Spleen (tissue), 11 donors: ENCODE measurements around the gene P2RX6. TPM values are rescaled to one million over a fixed set of nuclear protein-coding genes. Genes with fewer than 3 reads are reported as not detected.

Experiments used
- DNase-seq: peaks from one replicate; pipeline ENCODE4 v3.0.0-alpha.2; 2020
- H3K27ac ChIP-seq, 8 donors: fragments of 200-600 bp; sonication (generic) in 7 of 8; 1 replicate in 4 of 8; 2 replicates in 4 of 8; pipeline versions ENCODE4 v1.5.0 to v1.8.0; 2016 to 2021; ENCODE audit warnings: inconsistent platforms in 4 of 8, mild to moderate bottlenecking in 4 of 8, moderate library complexity in 1 of 8
- H3K27me3 ChIP-seq, 7 donors: fragments of 200-600 bp; sonication (generic) in 6 of 7; replicated peaks in 1 of 7; 1 replicate in 4 of 7; 2 replicates in 3 of 7; pipeline versions ENCODE4 v1.5.0 to v1.8.0; 2016 to 2021; ENCODE audit warnings: inconsistent platforms in 3 of 7, mild to moderate bottlenecking in 1 of 7
- H3K36me3 ChIP-seq, 6 donors: fragments of 200-600 bp; sonication (generic) in 5 of 6; 1 replicate in 4 of 6; 2 replicates in 2 of 6; pipeline versions ENCODE4 v1.5.0 to v1.8.0; 2016 to 2021; ENCODE audit warnings: inconsistent platforms in 2 of 6
- H3K4me1 ChIP-seq, 6 donors: fragments of 200-600 bp; sonication (generic) in 5 of 6; 1 replicate in 3 of 6; 2 replicates in 3 of 6; pipeline versions ENCODE4 v1.5.0 to v1.8.0; 2016 to 2021; ENCODE audit warnings: inconsistent platforms in 3 of 6
- H3K4me3 ChIP-seq, 8 donors: fragments of 200-600 bp; sonication (generic) in 7 of 8; 1 replicate in 4 of 8; 2 replicates in 4 of 8; pipeline versions ENCODE4 v1.5.0 to v1.8.0; 2016 to 2021; ENCODE audit warnings: inconsistent platforms in 4 of 8, mild to moderate bottlenecking in 4 of 8, moderate library complexity in 2 of 8
- H3K9me3 ChIP-seq, 8 donors: fragments of 200-600 bp; sonication (generic) in 7 of 8; 1 replicate in 4 of 8; 2 replicates in 4 of 8; pipeline versions ENCODE4 v1.5.0 to v1.8.0; 2016 to 2021; ENCODE audit warnings: inconsistent platforms in 4 of 8
- POLR2A ChIP-seq, 3 donors: fragments of 450-650 bp; IDR thresholded peaks; one replicate each; pipeline ENCODE4 v1.5.1; 2017; ENCODE audit warnings: antibody characterized with exemption in 3 of 3, mild to moderate bottlenecking in 1 of 3
- POLR2AphosphoS5 ChIP-seq, 3 donors: sonication (generic); formaldehyde crosslinking; IDR thresholded peaks; one replicate each; pipeline ENCODE4 v1.5.1; 2017; ENCODE audit warnings: antibody characterized with exemption in 3 of 3
- WGBS, 5 donors: extraction: QIAGEN DNeasy Blood & Tissue Kit in 3 of 5; methylation state at CpG; one replicate each; pipeline versions ENCODE4 v1.1.5 to v1.1.7; 2013 to 2018; 5-methylcytosine and 5-hydroxymethylcytosine counted together
- intact Hi-C: fragments of 100-400 bp; cut with DNase I; formaldehyde crosslinking; loops from one replicate; pipeline ENCODE4 v1.15.0; 2023; ENCODE audit warnings: low total_unique reads
- polyA plus RNA-seq, 3 donors: library from polyadenylated mRNA; stranded (reverse); fragments of 200-250 nt; gene quantifications; one replicate each; pipeline ENCODE4 v1.2.1, GENCODE V29; 2013
- total RNA-seq, 7 donors: library from RNA; depleted of rRNA in 3 of 7; stranded (reverse); fragments of >200 nt in 3 of 7; fragmentation: NEBNext Ultra II Directional in 4 of 7; extraction: Animal tissue kit (Norgen Biotek cat#: 25700) in 4 of 7; gene quantifications; one replicate each; pipeline versions ENCODE4 v1.1.0 to v1.2.1, GENCODE V29; 2016 to 2021
- TF ChIP-seq, protein P1 (sequence below), 11 experiments: fragments of 200-600 bp in 7 of 11; fragments of 450-650 bp in 4 of 11; sonication (generic) in 4 of 11; IDR thresholded peaks in 8 of 11; conservative IDR thresholded peaks in 3 of 11; 1 replicate in 7 of 11; 2 replicates in 4 of 11; pipeline versions ENCODE4 v1.4.0 to v1.8.0; 2016 to 2021; ENCODE audit warnings: antibody characterized with exemption in 11 of 11, inconsistent platforms in 4 of 11, mild to moderate bottlenecking in 1 of 11
- donor health status: healthy with polysubstance abuse.
- donor health status: DM: no; HTN: no; CAD: no; lungs with moderate emphysema.
- donor health status: DM: no; HTN: no; CAD: no.
- donor health status: Bipolar disorder and iron deficiency.
- donor health status: healthy.
- donor health status: DM: no; HTN: no; CAD: no.
- donor health status: DM: yes; HTN: yes; CAD: no.

The P2RX6 gene
- total and polyA plus RNA-seq, 10 donors = 0.86 to 14.4 (median 4.4) TPM

DNA sequence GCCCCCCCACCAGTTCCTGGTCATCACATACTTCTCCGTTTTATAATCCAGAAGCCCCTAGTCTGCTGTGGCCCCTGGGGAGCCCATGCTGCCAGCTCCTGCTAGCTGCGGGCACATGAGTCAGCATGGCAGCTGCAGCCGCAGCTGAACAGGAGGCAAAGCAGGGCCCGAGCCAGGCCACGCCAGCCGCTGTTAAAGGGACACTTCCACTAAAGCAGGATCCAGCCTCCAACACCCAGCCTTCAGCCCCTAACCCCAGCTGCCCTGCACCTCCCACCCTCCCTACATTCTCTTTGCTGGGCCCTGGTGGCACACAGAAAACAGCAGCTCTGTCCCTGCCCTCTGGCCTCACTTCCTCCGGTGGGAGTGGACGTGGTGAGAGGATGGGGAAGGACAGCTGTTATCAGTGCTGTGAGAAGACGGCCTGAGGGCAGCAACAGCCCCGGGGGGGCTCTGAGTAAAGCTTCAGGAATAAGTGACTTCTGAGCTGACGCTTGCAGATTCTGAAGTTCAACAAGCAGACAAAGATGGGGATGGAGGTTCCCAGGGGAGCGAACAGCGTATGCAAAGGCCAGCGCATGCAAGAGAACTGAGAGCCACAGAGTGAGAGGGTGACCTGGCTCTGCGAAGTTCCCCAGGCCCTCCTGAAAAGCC lies 30.1 kb downstream of the P2RX6 start:
- Histone ChIP-seq H3K4me1 (peaks cover 11 to 34% (median 29%) of the 10 kb centered on the region in 6 donors), H3K4me3 (peak overlapping the region; percentile 12 to 55 (median 20)), H3K9me3 (no peaks in the 10 kb centered on the region), H3K27ac (peak overlapping the region in 5 of 8 donors; percentile 20 to 79 (median 62)), H3K36me3 (no peaks in the 10 kb centered on the region), H3K27me3 (peaks cover 0 to 37% (median 0%) of the 10 kb centered on the region in 7 donors)
- 6 to 12% (median 11%) methylated on average over 10 to 15 of the region's 15 CpGs for WGBS, 5 donors
- DNase-seq = peak; percentile 79
- intact Hi-C loops = no loop called here
- TF ChIP-seq POLR2AphosphoS5 (IDR thresholded peaks at IDR 0.05) (no peak), POLR2A (IDR thresholded peaks at IDR 0.05) (no peak)
- TF ChIP-seq, protein P1, sequence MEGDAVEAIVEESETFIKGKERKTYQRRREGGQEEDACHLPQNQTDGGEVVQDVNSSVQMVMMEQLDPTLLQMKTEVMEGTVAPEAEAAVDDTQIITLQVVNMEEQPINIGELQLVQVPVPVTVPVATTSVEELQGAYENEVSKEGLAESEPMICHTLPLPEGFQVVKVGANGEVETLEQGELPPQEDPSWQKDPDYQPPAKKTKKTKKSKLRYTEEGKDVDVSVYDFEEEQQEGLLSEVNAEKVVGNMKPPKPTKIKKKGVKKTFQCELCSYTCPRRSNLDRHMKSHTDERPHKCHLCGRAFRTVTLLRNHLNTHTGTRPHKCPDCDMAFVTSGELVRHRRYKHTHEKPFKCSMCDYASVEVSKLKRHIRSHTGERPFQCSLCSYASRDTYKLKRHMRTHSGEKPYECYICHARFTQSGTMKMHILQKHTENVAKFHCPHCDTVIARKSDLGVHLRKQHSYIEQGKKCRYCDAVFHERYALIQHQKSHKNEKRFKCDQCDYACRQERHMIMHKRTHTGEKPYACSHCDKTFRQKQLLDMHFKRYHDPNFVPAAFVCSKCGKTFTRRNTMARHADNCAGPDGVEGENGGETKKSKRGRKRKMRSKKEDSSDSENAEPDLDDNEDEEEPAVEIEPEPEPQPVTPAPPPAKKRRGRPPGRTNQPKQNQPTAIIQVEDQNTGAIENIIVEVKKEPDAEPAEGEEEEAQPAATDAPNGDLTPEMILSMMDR (IDR thresholded peaks at IDR 0.05 in 8 of 11, conservative IDR thresholded peaks at IDR 0.05 in 3 of 11) = no peak

DNA sequence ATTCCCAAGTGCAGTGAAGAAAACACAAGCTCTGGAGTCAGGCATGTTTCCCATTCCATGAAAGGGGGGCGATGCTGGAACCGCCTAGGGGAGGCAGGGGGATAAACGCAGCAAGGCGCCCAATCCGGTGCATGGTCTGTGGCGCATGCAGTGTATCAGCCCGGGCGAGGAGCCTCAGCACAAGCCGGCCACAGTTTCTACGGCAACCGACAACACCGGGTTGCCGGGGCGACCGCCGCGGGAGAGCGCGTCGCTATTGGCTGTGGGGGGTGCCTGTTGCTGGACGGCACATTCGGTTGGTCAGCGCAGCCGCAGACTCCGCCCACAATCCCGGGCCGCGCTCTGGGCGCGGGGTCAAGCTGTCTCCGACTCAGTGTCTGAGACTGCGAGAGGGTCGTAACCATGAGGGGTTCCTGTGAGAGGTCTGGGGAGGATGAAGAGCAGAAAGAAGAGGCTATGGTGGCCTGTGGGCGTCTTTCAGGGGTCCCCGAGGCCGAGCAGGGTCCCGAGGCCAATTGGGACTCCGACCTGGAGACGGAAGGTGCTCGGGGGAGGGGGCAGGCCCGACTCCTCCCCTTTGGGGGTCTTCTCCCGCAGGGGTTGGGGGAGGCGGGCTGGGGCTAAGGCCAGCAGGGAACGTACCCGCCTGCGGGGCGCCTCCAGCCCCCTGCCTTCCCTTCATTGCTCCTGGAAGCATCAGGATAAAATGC lies 30.8 kb downstream of the P2RX6 start, which contains the start of gene LRRC74B:
Gene LRRC74B (plus strand): TSS at position 362 of the 710 bp plus-strand sequence. CDS start 41 bp downstream, at position 403.
- peak within 1 kb of the TSS; percentile 12 to 55 (median 20) for H3K4me3 ChIP-seq
- TF ChIP-seq, protein P1 (IDR thresholded peaks at IDR 0.05 in 8 of 11, conservative IDR thresholded peaks at IDR 0.05 in 3 of 11) = no peak
- TF ChIP-seq POLR2A (IDR thresholded peaks at IDR 0.05) = no peak
- peak in 2 of 3 donors; percentile 34 to 53 for TF ChIP-seq POLR2AphosphoS5 (IDR thresholded peaks at IDR 0.05)
- H3K27ac ChIP-seq = peak within 1 kb of the TSS in 5 of 8 donors; percentile 20 to 79 (median 62)
- peak; percentile 92 for DNase-seq
- intact Hi-C loops = no loop called here
- no peaks in the 10 kb centered on the region for H3K36me3 ChIP-seq
- H3K27me3 ChIP-seq = peaks cover 0 to 37% (median 0%) of the 10 kb centered on the region in 7 donors
- peaks cover 11 to 34% (median 29%) of the 10 kb centered on the region in 6 donors for H3K4me1 ChIP-seq
- 8 to 16% (median 11%) methylated on average over 30 to 47 of the region's 47 CpGs for WGBS, 5 donors
- H3K9me3 ChIP-seq = no peaks in the 10 kb centered on the region

DNA sequence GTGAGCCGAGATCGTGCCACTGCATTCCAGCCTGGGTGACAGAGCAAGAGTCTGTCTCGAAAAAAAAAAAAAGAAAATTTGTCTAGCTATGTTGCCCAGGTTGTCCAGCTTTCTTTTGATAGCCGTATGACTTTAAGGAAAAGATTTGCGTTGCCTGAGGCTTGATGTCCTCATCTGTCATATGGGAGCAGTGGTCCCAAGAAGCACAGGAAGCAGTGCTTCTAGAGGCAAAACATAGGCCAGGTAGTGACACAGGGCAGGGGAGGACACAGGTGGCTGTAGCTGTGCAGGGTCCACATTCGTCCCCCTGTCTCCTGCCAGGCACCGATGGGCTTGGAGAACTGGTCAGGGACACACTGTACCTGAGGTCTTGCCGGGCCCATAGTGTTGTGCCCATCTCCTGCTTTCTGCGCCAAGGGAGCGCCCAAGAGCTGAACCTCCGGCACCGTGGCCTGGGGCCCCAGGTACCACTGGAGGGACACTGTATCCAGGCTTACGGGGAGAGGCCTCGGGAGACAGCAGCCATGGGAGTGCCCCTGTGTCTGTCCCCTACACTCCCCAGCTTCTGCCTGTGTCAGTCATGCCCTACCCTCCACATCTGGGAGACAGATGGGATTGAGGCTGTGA lies 32.2 kb downstream of the P2RX6 start:
- no peaks in the 10 kb centered on the region for H3K9me3 ChIP-seq
- intact Hi-C loops = no loop called here
- no peak for TF ChIP-seq POLR2AphosphoS5 (IDR thresholded peaks at IDR 0.05)
- TF ChIP-seq, protein P1 (IDR thresholded peaks at IDR 0.05 in 8 of 11, conservative IDR thresholded peaks at IDR 0.05 in 3 of 11) = no peak
- no peak for TF ChIP-seq POLR2A (IDR thresholded peaks at IDR 0.05)
- no peak overlapping the region for H3K4me3 ChIP-seq
- no peaks in the 10 kb centered on the region for H3K36me3 ChIP-seq
- WGBS, 5 donors = 90 to 93% (median 92%) methylated on average over 11 to 14 of the region's 14 CpGs
- peaks cover 0 to 37% (median 0%) of the 10 kb centered on the region in 7 donors for H3K27me3 ChIP-seq
- DNase-seq = peak; percentile 41
- H3K27ac ChIP-seq = no peak overlapping the region
- peaks cover 11 to 34% (median 29%) of the 10 kb centered on the region in 6 donors for H3K4me1 ChIP-seq
